Gastroesophageal sphincter (tissue), 4 donors: Measurements from ENCODE around the gene CNTNAP2. TPM values are rescaled to one million over a fixed set of nuclear protein-coding genes. Genes with fewer than 3 reads are reported as not detected.

ENCODE experiments used
- ATAC-seq: fragments of 150-250 bp; one replicate; pipeline ENCODE4 v1.9.1; 2016; ENCODE audit warnings: mild to moderate bottlenecking, moderate library complexity
- H3K27ac ChIP-seq, 4 donors: fragments of 200-600 bp; sonication (generic) in 3 of 4; 1 replicate in 3 of 4; 2 replicates in 1 of 4; pipeline ENCODE4 v1.5.1; 2016 to 2019
- H3K27me3 ChIP-seq: fragments of 200-600 bp; sonication (generic); one replicate; pipeline ENCODE4 v1.5.1; 2019
- H3K36me3 ChIP-seq, 2 donors: fragments of 200-600 bp; sonication (generic); one replicate each; pipeline ENCODE4 v1.5.1; 2019; ENCODE audit warnings: control low read depth in 1 of 2
- H3K4me1 ChIP-seq, 3 donors: fragments of 200-600 bp; sonication (generic); 1 replicate in 2 of 3; 2 replicates in 1 of 3; pipeline ENCODE4 v1.5.1; 2016 to 2019; ENCODE audit warnings: control low read depth in 2 of 3
- H3K4me3 ChIP-seq, 2 donors: fragments of 200-600 bp; sonication (generic); one replicate each; pipeline ENCODE4 v1.5.1; 2019; ENCODE audit warnings: mild to moderate bottlenecking in 1 of 2, moderate library complexity in 1 of 2
- H3K9me3 ChIP-seq, 3 donors: fragments of 200-600 bp; sonication (generic); one replicate each; pipeline ENCODE4 v1.5.1; 2017 to 2019; ENCODE audit warnings: control low read depth in 2 of 3
- CTCF ChIP-seq, 4 experiments: fragments of 200-600 bp in 2 of 4; fragments of 450-650 bp in 2 of 4; sonication (generic) in 1 of 4; IDR thresholded peaks; one replicate each; pipeline ENCODE4 v1.5.1; 2017 to 2019; ENCODE audit warnings: antibody characterized with exemption in 4 of 4, mild to moderate bottlenecking in 2 of 4, moderate library complexity in 2 of 4
- EP300 ChIP-seq: sonication (generic); formaldehyde crosslinking; IDR thresholded peaks from one replicate; pipeline ENCODE4 v1.6.1; 2017; ENCODE audit warnings: antibody characterized with exemption, mild to moderate bottlenecking
- POLR2A ChIP-seq, 2 donors: fragments of 450-650 bp; IDR thresholded peaks; one replicate each; pipeline ENCODE4 v1.6.1; 2017; ENCODE audit warnings: antibody characterized with exemption in 2 of 2, mild to moderate bottlenecking in 2 of 2, moderate library complexity in 1 of 2
- POLR2AphosphoS5 ChIP-seq: sonication (generic); formaldehyde crosslinking; IDR thresholded peaks from one replicate; pipeline ENCODE4 v1.6.1; 2017; ENCODE audit warnings: antibody characterized with exemption
- WGBS, 2 donors: methylation state at CpG; one replicate each; pipeline ENCODE4 v1.1.5; 2018; ENCODE audit warnings: low coverage in 1 of 2; 5-methylcytosine and 5-hydroxymethylcytosine counted together
- total RNA-seq, 4 donors: library from RNA; depleted of rRNA; stranded (reverse); fragments of >200 nt; gene quantifications; one replicate each; pipeline ENCODE4 v1.1.0, GENCODE V29; 2016

Gene CNTNAP2
- 1 to 10 TPM; 1.5 to 8.9 (median 3.2) TPM for total RNA-seq

GRCh38 chr7:146116521-146117222 is at the start of gene CNTNAP2:
Gene CNTNAP2, plus strand, starts transcription at chr7:146116801. Its CDS starts 76 bp downstream, at chr7:146116877.
- Histone ChIP-seq H3K4me1 (peaks cover 0 to 19% (median 7%) of the 10 kb centered on the region in 3 donors), H3K9me3 (no peaks in the 10 kb centered on the region), H3K27me3 (peaks cover 54% of the 10 kb centered on the region), H3K27ac (no peak within 1 kb of the TSS), H3K4me3 (peak within 1 kb of the TSS; percentile 6 to 51), H3K36me3 (no peaks in the 10 kb centered on the region)
- 0% methylated on average over 2 to 5 of the region's 42 CpGs for WGBS, 2 donors
- TF ChIP-seq CTCF (IDR thresholded peaks at IDR 0.05) (no peak), POLR2AphosphoS5 (no peak), EP300 (no peak), POLR2A (IDR thresholded peaks at IDR 0.05) (no peak)
- ATAC-seq, result no peak

GRCh38 chr7:146067880-146068279 is 48.7 kb upstream of the CNTNAP2 start:
- TF ChIP-seq CTCF (IDR thresholded peaks at IDR 0.05), result no peak
- TF ChIP-seq POLR2AphosphoS5, result no peak
- TF ChIP-seq EP300, result no peak
- WGBS, 2 donors, result 36 to 56% methylated on average over 3 of the region's 3 CpGs
- no peak overlapping the region for H3K27ac ChIP-seq
- no peaks in the 10 kb centered on the region for H3K27me3 ChIP-seq
- no peaks in the 10 kb centered on the region for H3K9me3 ChIP-seq
- no peaks in the 10 kb centered on the region for H3K4me1 ChIP-seq
- no peak for ATAC-seq
- H3K4me3 ChIP-seq, result no peak overlapping the region
- no peaks in the 10 kb centered on the region for H3K36me3 ChIP-seq

- H3K27ac ChIP-seq, result no peak overlapping the region
- 62 to 86% methylated on average over 1 to 2 of the region's 6 CpGs for WGBS, 2 donors
- TF ChIP-seq CTCF (IDR thresholded peaks at IDR 0.05), result no peak
- no peak for TF ChIP-seq POLR2A (IDR thresholded peaks at IDR 0.05)
- no peak for TF ChIP-seq EP300
- no peak for TF ChIP-seq POLR2AphosphoS5
- ATAC-seq, result no peak
- no peaks in the 10 kb centered on the region for H3K27me3 ChIP-seq
- H3K9me3 ChIP-seq, result no peaks in the 10 kb centered on the region
- no peak overlapping the region for H3K4me3 ChIP-seq
- no peaks in the 10 kb centered on the region for H3K4me1 ChIP-seq
- no peaks in the 10 kb centered on the region for H3K36me3 ChIP-seq
These were observed 42.3 kb upstream of the CNTNAP2 start for GRCh38 chr7:146074195-146074765.

GRCh38 chr7:146076344-146076743 is 40.3 kb upstream of the CNTNAP2 start:
- Histone ChIP-seq H3K27ac (no peak overlapping the region), H3K36me3 (no peaks in the 10 kb centered on the region), H3K4me1 (no peaks in the 10 kb centered on the region), H3K9me3 (no peaks in the 10 kb centered on the region), H3K4me3 (no peak overlapping the region), H3K27me3 (no peaks in the 10 kb centered on the region)
- TF ChIP-seq EP300 (no peak), POLR2AphosphoS5 (no peak), POLR2A (IDR thresholded peaks at IDR 0.05) (no peak), CTCF (IDR thresholded peaks at IDR 0.05) (no peak)
- no peak for ATAC-seq
- WGBS, 2 donors, result 40 to 50% methylated on average over 2 of the region's 2 CpGs

GRCh38 chr7:146084086-146084485 is 32.5 kb upstream of the CNTNAP2 start:
- no peak for ATAC-seq
- Histone ChIP-seq H3K4me1 (no peaks in the 10 kb centered on the region), H3K9me3 (no peaks in the 10 kb centered on the region), H3K27me3 (no peaks in the 10 kb centered on the region), H3K27ac (no peak overlapping the region), H3K36me3 (no peaks in the 10 kb centered on the region), H3K4me3 (no peak overlapping the region)
- TF ChIP-seq POLR2AphosphoS5 (no peak), CTCF (IDR thresholded peaks at IDR 0.05) (no peak), POLR2A (IDR thresholded peaks at IDR 0.05) (no peak), EP300 (no peak)
- WGBS, 2 donors, result 64 to 66% methylated on average over 6 of the region's 6 CpGs
